ENCODE data around the gene PGM2L1. TPM values are rescaled to one million over a fixed set of nuclear protein-coding genes. Genes with fewer than 3 reads are reported as not detected.

The PGM2L1 gene
- total RNA-seq, 4 donors from 2014 or later = 1.0 to 21.8 (median 8.8) TPM

- Histone ChIP-seq H3K9me3 (no peaks in the 10 kb centered on the region), H3K36me3 (no peaks in the 10 kb centered on the region), H3K4me3 (no peak overlapping the region), H3K27ac (peak overlapping the region; percentile 74 to 75), H3K27me3 (no peaks in the 10 kb centered on the region), H3K4me1 (peaks cover 4 to 7% of the 10 kb centered on the region in 2 donors)
- TF ChIP-seq POLR2A (IDR thresholded peaks at IDR 0.05) = no peak
- TF ChIP-seq, protein P1, sequence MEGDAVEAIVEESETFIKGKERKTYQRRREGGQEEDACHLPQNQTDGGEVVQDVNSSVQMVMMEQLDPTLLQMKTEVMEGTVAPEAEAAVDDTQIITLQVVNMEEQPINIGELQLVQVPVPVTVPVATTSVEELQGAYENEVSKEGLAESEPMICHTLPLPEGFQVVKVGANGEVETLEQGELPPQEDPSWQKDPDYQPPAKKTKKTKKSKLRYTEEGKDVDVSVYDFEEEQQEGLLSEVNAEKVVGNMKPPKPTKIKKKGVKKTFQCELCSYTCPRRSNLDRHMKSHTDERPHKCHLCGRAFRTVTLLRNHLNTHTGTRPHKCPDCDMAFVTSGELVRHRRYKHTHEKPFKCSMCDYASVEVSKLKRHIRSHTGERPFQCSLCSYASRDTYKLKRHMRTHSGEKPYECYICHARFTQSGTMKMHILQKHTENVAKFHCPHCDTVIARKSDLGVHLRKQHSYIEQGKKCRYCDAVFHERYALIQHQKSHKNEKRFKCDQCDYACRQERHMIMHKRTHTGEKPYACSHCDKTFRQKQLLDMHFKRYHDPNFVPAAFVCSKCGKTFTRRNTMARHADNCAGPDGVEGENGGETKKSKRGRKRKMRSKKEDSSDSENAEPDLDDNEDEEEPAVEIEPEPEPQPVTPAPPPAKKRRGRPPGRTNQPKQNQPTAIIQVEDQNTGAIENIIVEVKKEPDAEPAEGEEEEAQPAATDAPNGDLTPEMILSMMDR (IDR thresholded peaks at IDR 0.05) = peak in 1 of 4 experiments; percentile 26
- peak in 1 of 2 donors; percentile 37 for DNase-seq
- intact Hi-C loops (cut with DNase I; ENCODE audit: low total_unique reads) = no loop called here
Observed at GRCh38 chr11:74443071-74443864, 45.0 kb upstream of the PGM2L1 start.

GRCh38 chr11:74442636-74443035, 44.4 kb upstream of the PGM2L1 start:
- TF ChIP-seq POLR2A (IDR thresholded peaks at IDR 0.05) = no peak
- TF ChIP-seq, protein P1 (IDR thresholded peaks at IDR 0.05) = no peak
- H3K9me3 ChIP-seq = no peaks in the 10 kb centered on the region
- peak overlapping the region; percentile 74 to 75 for H3K27ac ChIP-seq
- no peaks in the 10 kb centered on the region for H3K36me3 ChIP-seq
- intact Hi-C loops (cut with DNase I; ENCODE audit: low total_unique reads) = no loop called here
- DNase-seq = no peak
- H3K27me3 ChIP-seq = no peaks in the 10 kb centered on the region
- H3K4me3 ChIP-seq = no peak overlapping the region
- peaks cover 4 to 7% of the 10 kb centered on the region in 2 donors for H3K4me1 ChIP-seq

DNA sequence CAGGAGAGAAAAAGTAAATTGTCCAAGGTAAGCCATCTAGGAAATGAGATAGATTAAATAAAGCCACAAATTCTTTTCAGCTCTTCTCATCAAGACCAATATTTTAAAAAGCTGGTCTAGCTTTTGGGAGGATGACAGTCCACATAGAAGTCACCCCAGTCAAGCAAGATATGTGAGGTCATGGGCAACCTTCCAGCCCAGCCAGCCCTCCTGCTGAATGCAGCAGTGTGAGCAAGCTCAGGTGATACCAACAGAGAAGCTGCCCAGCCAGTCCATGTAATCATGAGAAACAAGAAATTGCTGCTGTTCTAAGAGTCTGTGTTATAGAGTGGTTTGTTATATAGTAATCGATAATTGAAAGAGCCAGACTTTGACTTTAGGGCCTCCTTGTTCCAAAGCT, 40.4 kb upstream of the PGM2L1 start:
- H3K9me3 ChIP-seq = no peaks in the 10 kb centered on the region
- intact Hi-C loops (cut with DNase I; ENCODE audit: low total_unique reads) = no loop called here
- H3K27ac ChIP-seq = no peak overlapping the region
- DNase-seq = no peak
- no peak overlapping the region for H3K4me3 ChIP-seq
- TF ChIP-seq, protein P1 (IDR thresholded peaks at IDR 0.05) = no peak
- no peak for TF ChIP-seq POLR2A (IDR thresholded peaks at IDR 0.05)
- H3K4me1 ChIP-seq = no peaks in the 10 kb centered on the region
- no peaks in the 10 kb centered on the region for H3K27me3 ChIP-seq
- H3K36me3 ChIP-seq = no peaks in the 10 kb centered on the region

GRCh38 chr11:74437441-74438042, 39.3 kb upstream of the PGM2L1 start:
- TF ChIP-seq, protein P1 (IDR thresholded peaks at IDR 0.05) = no peak
- TF ChIP-seq POLR2A (IDR thresholded peaks at IDR 0.05) = no peak
- intact Hi-C loops (cut with DNase I; ENCODE audit: low total_unique reads) = no loop called here
- Histone ChIP-seq H3K9me3 (no peaks in the 10 kb centered on the region), H3K27ac (no peak overlapping the region), H3K4me3 (no peak overlapping the region), H3K4me1 (no peaks in the 10 kb centered on the region), H3K27me3 (no peaks in the 10 kb centered on the region), H3K36me3 (no peaks in the 10 kb centered on the region)
- DNase-seq = no peak

DNA sequence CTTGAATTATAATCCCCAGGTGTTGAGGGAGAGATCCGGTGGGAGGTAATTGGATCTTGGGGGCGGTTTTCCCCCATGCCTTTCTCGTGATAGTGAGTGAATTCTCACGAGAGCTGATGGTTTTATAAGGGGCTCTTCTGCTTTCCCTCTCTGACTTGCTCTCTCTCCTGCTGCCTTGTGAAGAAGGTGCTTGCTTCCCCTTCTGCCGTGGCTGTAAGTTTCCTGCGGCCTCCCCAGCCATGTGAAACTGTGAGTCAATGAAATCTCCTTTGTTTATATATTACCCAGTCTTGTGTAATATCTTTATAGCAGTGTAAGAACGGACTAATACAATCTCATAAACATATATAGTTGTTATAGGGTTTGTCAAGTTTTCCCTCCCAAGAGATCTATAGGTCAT, 36.3 kb upstream of the PGM2L1 start:
- H3K27me3 ChIP-seq = no peaks in the 10 kb centered on the region
- no peak overlapping the region for H3K27ac ChIP-seq
- DNase-seq = no peak
- no peak overlapping the region for H3K4me3 ChIP-seq
- intact Hi-C loops (cut with DNase I; ENCODE audit: low total_unique reads) = no loop called here
- no peaks in the 10 kb centered on the region for H3K9me3 ChIP-seq
- TF ChIP-seq, protein P1 (IDR thresholded peaks at IDR 0.05) = no peak
- no peak for TF ChIP-seq POLR2A (IDR thresholded peaks at IDR 0.05)
- no peaks in the 10 kb centered on the region for H3K36me3 ChIP-seq
- no peaks in the 10 kb centered on the region for H3K4me1 ChIP-seq

Measured in uterus (tissue), 4 donors.